Glutamatergic neuron (in vitro differentiated cells): Measurements from ENCODE around the gene REXO4. TPM values are rescaled to one million over a fixed set of nuclear protein-coding genes. Genes with fewer than 3 reads are reported as not detected.

Experiments used
- DNase-seq: peaks from one replicate; pipeline ENCODE4 v3.0.0; 2022
- H3K27ac Mint-ChIP-seq: one replicate; pipeline ENCODE4 v1.8.0; 2020; ENCODE audit warnings: mild to moderate bottlenecking, mixed read lengths, inconsistent platforms; ENCODE audit not compliant: unreplicated experiment
- H3K27me3 Mint-ChIP-seq: one replicate; pipeline ENCODE4 v1.8.0; 2020; ENCODE audit warnings: mild to moderate bottlenecking, moderate library complexity, mixed read lengths, inconsistent platforms; ENCODE audit not compliant: unreplicated experiment
- H3K36me3 Mint-ChIP-seq: one replicate; pipeline ENCODE4 v1.8.0; 2020; ENCODE audit warnings: mild to moderate bottlenecking, mixed read lengths, inconsistent platforms; ENCODE audit not compliant: unreplicated experiment
- H3K4me1 Mint-ChIP-seq: one replicate; pipeline ENCODE4 v1.8.0; 2020; ENCODE audit warnings: mild to moderate bottlenecking, low read depth, mixed read lengths, inconsistent platforms; ENCODE audit not compliant: unreplicated experiment
- H3K4me3 Mint-ChIP-seq: one replicate; pipeline ENCODE4 v1.8.0; 2020; ENCODE audit warnings: mild to moderate bottlenecking, mixed read lengths, inconsistent platforms; ENCODE audit not compliant: unreplicated experiment
- H3K9me3 Mint-ChIP-seq: one replicate; pipeline ENCODE4 v1.8.0; 2020; ENCODE audit warnings: mild to moderate bottlenecking, moderate library complexity, mixed read lengths, inconsistent platforms; ENCODE audit not compliant: unreplicated experiment
- total RNA-seq: library from RNA; stranded (reverse); fragmentation: NEBNext Ultra II Directional; extraction: Animal tissue kit (Norgen Biotek cat#: 25700); gene quantifications from one replicate; pipeline ENCODE4 v1.2.1, GENCODE V29; 2021; ENCODE audit not compliant: unreplicated experiment
- TF ChIP-seq, protein P1 (sequence below): fragments of 200-600 bp; sonication (generic); IDR thresholded peaks from one replicate; pipeline ENCODE4 v1.5.0; 2021; ENCODE audit not compliant: partially characterized antibody, unreplicated experiment

REXO4 gene
- total RNA-seq, 1 donor from 2014 or later: 20.4 TPM

- Mint-ChIP-seq H3K4me3 (peak within 1 kb of the TSS; percentile 92), H3K9me3 (peaks cover 13% of the 10 kb centered on the region), H3K36me3 (no peaks in the 10 kb centered on the region), H3K27ac (peak within 1 kb of the TSS; percentile 93), H3K27me3 (peaks cover 11% of the 10 kb centered on the region), H3K4me1 (peaks cover 24% of the 10 kb centered on the region)
- TF ChIP-seq, protein P1, sequence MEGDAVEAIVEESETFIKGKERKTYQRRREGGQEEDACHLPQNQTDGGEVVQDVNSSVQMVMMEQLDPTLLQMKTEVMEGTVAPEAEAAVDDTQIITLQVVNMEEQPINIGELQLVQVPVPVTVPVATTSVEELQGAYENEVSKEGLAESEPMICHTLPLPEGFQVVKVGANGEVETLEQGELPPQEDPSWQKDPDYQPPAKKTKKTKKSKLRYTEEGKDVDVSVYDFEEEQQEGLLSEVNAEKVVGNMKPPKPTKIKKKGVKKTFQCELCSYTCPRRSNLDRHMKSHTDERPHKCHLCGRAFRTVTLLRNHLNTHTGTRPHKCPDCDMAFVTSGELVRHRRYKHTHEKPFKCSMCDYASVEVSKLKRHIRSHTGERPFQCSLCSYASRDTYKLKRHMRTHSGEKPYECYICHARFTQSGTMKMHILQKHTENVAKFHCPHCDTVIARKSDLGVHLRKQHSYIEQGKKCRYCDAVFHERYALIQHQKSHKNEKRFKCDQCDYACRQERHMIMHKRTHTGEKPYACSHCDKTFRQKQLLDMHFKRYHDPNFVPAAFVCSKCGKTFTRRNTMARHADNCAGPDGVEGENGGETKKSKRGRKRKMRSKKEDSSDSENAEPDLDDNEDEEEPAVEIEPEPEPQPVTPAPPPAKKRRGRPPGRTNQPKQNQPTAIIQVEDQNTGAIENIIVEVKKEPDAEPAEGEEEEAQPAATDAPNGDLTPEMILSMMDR: no peak
- DNase-seq: peak; percentile 99
Measured at GRCh38 chr9:133459476-133460404, 41.9 kb upstream of the REXO4 start, which contains the start of gene CACFD1. Gene CACFD1, plus strand, starts transcription at chr9:133459978. Its CDS starts 89 bp downstream, at chr9:133460067.

GRCh38 chr9:133458643-133459312, 41.0 kb upstream of the REXO4 start:
- Mint-ChIP-seq H3K4me1 (peaks cover 20% of the 10 kb centered on the region), H3K4me3 (peak overlapping the region; percentile 69), H3K27ac (peak overlapping the region; percentile 17), H3K9me3 (peaks cover 11% of the 10 kb centered on the region), H3K27me3 (peaks cover 9% of the 10 kb centered on the region), H3K36me3 (no peaks in the 10 kb centered on the region)
- no peak for DNase-seq
- TF ChIP-seq, protein P1: no peak

DNA sequence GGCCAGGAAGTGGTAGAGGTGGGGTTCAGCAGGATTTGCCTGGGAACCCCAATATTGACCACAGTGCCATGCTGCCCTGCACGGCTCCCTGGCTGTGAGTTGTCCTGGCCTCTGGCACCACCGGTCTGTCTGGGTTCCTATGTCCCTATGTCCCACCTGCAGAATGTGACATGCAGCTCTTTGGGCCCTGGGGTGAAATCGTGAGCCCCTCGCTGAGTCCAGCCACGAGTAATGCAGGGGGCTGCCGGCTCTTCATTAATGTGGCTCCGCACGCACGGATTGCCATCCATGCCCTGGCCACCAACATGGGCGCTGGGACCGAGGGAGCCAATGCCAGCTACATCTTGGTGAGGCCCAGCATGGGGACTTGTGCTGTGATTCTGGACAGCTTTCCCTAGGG, 39.9 kb upstream of the REXO4 start:
- no peak for DNase-seq
- Mint-ChIP-seq H3K36me3 (no peaks in the 10 kb centered on the region), H3K4me3 (no peak overlapping the region), H3K9me3 (peaks cover 8% of the 10 kb centered on the region), H3K4me1 (peaks cover 18% of the 10 kb centered on the region), H3K27me3 (peaks cover 6% of the 10 kb centered on the region), H3K27ac (no peak overlapping the region)
- TF ChIP-seq, protein P1: no peak

- peaks cover 3% of the 10 kb centered on the region for H3K27me3 Mint-ChIP-seq
- no peak overlapping the region for H3K4me3 Mint-ChIP-seq
- TF ChIP-seq, protein P1: no peak
- H3K4me1 Mint-ChIP-seq: peaks cover 15% of the 10 kb centered on the region
- no peak overlapping the region for H3K27ac Mint-ChIP-seq
- H3K36me3 Mint-ChIP-seq: no peaks in the 10 kb centered on the region
- H3K9me3 Mint-ChIP-seq: peaks cover 5% of the 10 kb centered on the region
- DNase-seq: no peak
Measured at GRCh38 chr9:133457233-133457632, 39.4 kb upstream of the REXO4 start.
